K562 (cell line): ENCODE results near the gene CEP85L. TPM values are rescaled to one million over a fixed set of nuclear protein-coding genes. Genes with fewer than 3 reads are reported as not detected.
A peak's percentile ranks its signal among the peaks of the same experiment; 100 is the strongest.

Source experiments
- ATAC-seq: fragments of 200-7000 bp; cut with Tn5 transposase; 3 replicates; pipeline ENCODE4 v1.9.1; 2020; ENCODE audit warnings: moderate library complexity
- BruUV-seq: library from RNA; stranded (reverse); fragments of 400-500 nt; replicated peaks from 2 replicates; lab custom pipeline; 2021; lab: Mats Ljungman, UMichigan
- CTCF ChIA-PET: fragments of 300-600 bp; formaldehyde crosslinking; extraction: SDS; loops from one replicate; lab custom pipeline; 2021; ENCODE audit warnings: low intra/inter-chr PET ratio; lab: Yijun Ruan, JAX
- POLR2A ChIA-PET: fragments of 300-600, 350-650 bp; sonication (Branson Sonifier 250); formaldehyde crosslinking; extraction: SDS; loops from one replicate; lab custom pipeline; 2021; ENCODE audit warnings: antibody characterized with exemption, inconsistent platforms; lab: Yijun Ruan, JAX
- DNase-seq, 4 experiments: peaks; one replicate each; pipeline versions ENCODE4 v3.0.0 to v3.0.0-alpha.2; 2011 to 2018; ENCODE audit warnings: low spot score in 3 of 4, mixed read lengths in 3 of 4; ENCODE audit errors: extremely low read depth in 1 of 4
- FAIRE-seq: peaks from 2 replicates; lab custom pipeline; 2011; peaks lifted over from hg19 to GRCh38; lab: Jason Lieb, UNC
- H2AFZ ChIP-seq: 2 replicates; pipeline ENCODE4 v1.6.0; 2011; ENCODE audit warnings: low read depth, low read length, control low read depth, inconsistent platforms
- H3K27ac ChIP-seq: fragments of 200-600 bp; 3 replicates; pipeline ENCODE4 v1.8.0; 2011; ENCODE audit warnings: low read depth, mild to moderate bottlenecking, control low read depth, inconsistent platforms, low read length, moderate library complexity, mixed read lengths; ENCODE audit errors: extremely low read depth
- H3K27me3 ChIP-seq, 2 experiments: fragments of 300-600 bp in 1 of 2; 2 replicates in 1 of 2; 3 replicates in 1 of 2; pipeline versions ENCODE4 v1.6.0 to v1.8.0; 2011; ENCODE audit warnings: inconsistent platforms in 2 of 2, low read length in 2 of 2, mild to moderate bottlenecking in 1 of 2, mixed read lengths in 1 of 2, moderate library complexity in 1 of 2; ENCODE audit not compliant: control insufficient read depth in 2 of 2, insufficient read depth in 2 of 2
- H3K36me3 ChIP-seq: fragments of 300-600 bp; 3 replicates; pipeline ENCODE4 v1.8.0; 2011; ENCODE audit warnings: mild to moderate bottlenecking, low read length, inconsistent platforms; ENCODE audit not compliant: control insufficient read depth, insufficient read depth
- H3K4me1 ChIP-seq, 2 experiments: fragments of 200-600 bp in 1 of 2; replicated peaks in 1 of 2; 2 replicates in 1 of 2; 3 replicates in 1 of 2; pipeline versions ENCODE4 v1.5.1 to v1.8.0; 2011; ENCODE audit warnings: inconsistent platforms in 2 of 2, low read length in 2 of 2, mild to moderate bottlenecking in 1 of 2, mixed read lengths in 1 of 2, moderate library complexity in 1 of 2; ENCODE audit not compliant: control insufficient read depth in 2 of 2, insufficient read depth in 2 of 2
- H3K4me2 ChIP-seq: 2 replicates; pipeline ENCODE4 v1.6.1; 2011; ENCODE audit warnings: low read length, control low read depth, inconsistent platforms, mixed read lengths; ENCODE audit not compliant: insufficient read depth
- H3K4me3 ChIP-seq: fragments of 200-600 bp; sonication (generic), shearing (Covaris generic); 2 replicates; pipeline ENCODE4 v1.5.1; 2016; ENCODE audit warnings: control low read depth, inconsistent platforms
- H3K79me2 ChIP-seq: fragments of 200-600 bp; 3 replicates; pipeline ENCODE4 v1.8.0; 2011; ENCODE audit warnings: low read length, inconsistent platforms; ENCODE audit not compliant: control insufficient read depth, insufficient read depth
- H3K9ac ChIP-seq, 2 experiments: 2 replicates each; pipeline versions ENCODE4 v1.6.0 to v1.6.1; 2011; ENCODE audit warnings: low read depth in 2 of 2, low read length in 2 of 2, control low read depth in 1 of 2, inconsistent platforms in 1 of 2, mild to moderate bottlenecking in 1 of 2, mixed read lengths in 1 of 2; ENCODE audit not compliant: insufficient read depth in 1 of 2
- H3K9me1 ChIP-seq: one replicate; pipeline ENCODE4 v1.6.0; 2011; ENCODE audit warnings: inconsistent platforms, mild to moderate bottlenecking, low read length, moderate library complexity; ENCODE audit not compliant: control insufficient read depth, insufficient read depth
- H3K9me3 ChIP-seq: replicated peaks from 2 replicates; pipeline ENCODE4 v1.5.1; 2011; ENCODE audit warnings: low read depth, low read length, inconsistent platforms; ENCODE audit not compliant: control insufficient read depth, insufficient read depth
- H4K20me1 ChIP-seq: replicated peaks from 2 replicates; pipeline ENCODE4 v1.6.1; 2011; ENCODE audit warnings: low read length, inconsistent platforms, mixed read lengths; ENCODE audit not compliant: control insufficient read depth, insufficient read depth
- EP300 ChIP-seq: IDR thresholded peaks from 2 replicates; pipeline ENCODE4 v1.6.1; 2012; ENCODE audit warnings: low read length, improper control_type of control experiment
- MCM3 ChIP-seq: fragments of 450-650 bp; IDR thresholded peaks from 2 replicates; pipeline ENCODE4 v1.6.1; 2016
- NFIC ChIP-seq: fragments of 450-650 bp; IDR thresholded peaks from 2 replicates; pipeline ENCODE4 v1.6.1; 2017; ENCODE audit warnings: mild to moderate bottlenecking, inconsistent platforms
- TRIM24 ChIP-seq, 2 experiments: fragments of 450-650 bp; IDR thresholded peaks; 2 replicates each; pipeline ENCODE4 v1.6.1; 2016
- ZBTB1 ChIP-seq: sonication (generic); formaldehyde crosslinking; IDR thresholded peaks from 2 replicates; pipeline ENCODE4 v1.8.1; 2023; ENCODE audit warnings: missing genetic modification reagents, low read depth, mild to moderate bottlenecking, borderline replicate concordance
- ZEB2 ChIP-seq: fragments of 450-650 bp; IDR thresholded peaks from 2 replicates; pipeline ENCODE4 v1.6.1; 2016
- ZNF316 ChIP-seq: fragments of 450-650 bp; IDR thresholded peaks from 2 replicates; pipeline ENCODE4 v1.6.1; 2016
- WGBS: fragments of 100-300 bp; shearing (Covaris generic); methylation state at CpG from one replicate; pipeline ENCODE4 v1.1.6; 2016; ENCODE audit warnings: low coverage, mixed read lengths; ENCODE audit not compliant: insufficient coverage; ENCODE audit errors: missing lambda C conversion rate; 5-methylcytosine and 5-hydroxymethylcytosine counted together
- in situ Hi-C: fragments of 300-500 bp; cut with MboI; formaldehyde crosslinking; loops from 4 replicates; pipeline ENCODE4 v1.15.0; 2018; ENCODE audit warnings: inconsistent platforms, mixed read lengths
- intact Hi-C: fragments of 100-400 bp; cut with micrococcal nuclease; formaldehyde crosslinking; loops from 2 replicates; pipeline ENCODE4 v1.14.2; 2022
- polyA plus RNA-seq, 8 experiments: library from polyadenylated mRNA; depleted of rRNA in 4 of 8; stranded (reverse) in 5 of 8; unstranded in 3 of 8; fragments of >200 nt; fragmentation: Nextera tagmentation in 2 of 8; fragmentation: Illumina TruSeq in 1 of 8; extraction: Ambion mirVana in 2 of 8; extraction: Trizol in 1 of 8; gene quantifications; 2 replicates each; pipeline versions ENCODE4 v1.2.1 to v1.2.3, GENCODE V29; 2011 to 2014; ENCODE audit warnings: inconsistent platforms in 1 of 8, missing spikeins in 1 of 8
- total RNA-seq, 7 experiments: library from RNA; depleted of rRNA in 6 of 7; stranded (reverse); fragments of >200 nt in 6 of 7; fragmentation: Illumina TruSeq in 2 of 7; extraction: Trizol in 2 of 7; gene quantifications; 2 replicates each; pipeline versions ENCODE4 v1.2.1 to v1.2.3, GENCODE V29; 2011 to 2021; ENCODE audit warnings: low replicate concordance in 1 of 7
- TF ChIP-seq, protein P1 (sequence below), 2 experiments: IDR thresholded peaks; 2 replicates each; pipeline ENCODE4 v1.6.1; 2012; ENCODE audit warnings: improper control_type of control experiment in 2 of 2, low read depth in 2 of 2, low read length in 2 of 2, borderline replicate concordance in 1 of 2
- TF ChIP-seq, protein P2 (sequence below): fragments of 450-650 bp; IDR thresholded peaks from one replicate; pipeline ENCODE4 v1.6.1; 2018; ENCODE audit warnings: mild to moderate bottlenecking, moderate library complexity; ENCODE audit not compliant: partially characterized antibody

Gene CEP85L
- total and polyA plus RNA-seq, 9 of the 15 experiments (the other 6 are each of a cell fraction or from before 2014, with no cell fraction given): 4.5 to 15.8 (median 8.3) TPM

- POLR2A ChIA-PET: no interaction called here
- H3K9ac ChIP-seq: no peak overlapping the region
- WGBS: 3% methylated on average over 5 of the region's 5 CpGs
- FAIRE-seq: no peak
- peak; percentile 92 for ATAC-seq
- no peak overlapping the region for H2AFZ ChIP-seq
- H3K79me2 ChIP-seq: no peaks in the 10 kb centered on the region
- no peaks in the 10 kb centered on the region for H3K9me3 ChIP-seq
- H4K20me1 ChIP-seq: no peaks in the 10 kb centered on the region
- in situ Hi-C loops: no loop called here
- no peak overlapping the region for H3K4me3 ChIP-seq
- no peaks in the 10 kb centered on the region for H3K27me3 ChIP-seq
- 0 out of 2 replicates have a peak overlapping the region, but pooled peaks have one; percentile 9 for H3K4me2 ChIP-seq
- no peak overlapping the region; the same call in 2 of the 3 replicates for H3K27ac ChIP-seq
- BruUV-seq: no TSS peak
- H3K36me3 ChIP-seq: peaks cover 6% of the 10 kb centered on the region; the same call in 2 of the 3 replicates
- peak; percentile 10 to 46 (median 21) for DNase-seq
- intact Hi-C loops: loop anchor here (5.0 kb wide), 1 partner anchor 99 kb away; no protein-coding TSS in a partner anchor
- CTCF ChIA-PET: no interaction called here
- H3K4me1 ChIP-seq: peaks cover 3 to 12% of the 10 kb centered on the region in 2 experiments; a peak in 2 of 5 replicates
- H3K9me1 ChIP-seq: no peaks in the 10 kb centered on the region
- TF ChIP-seq TRIM24 (IDR thresholded peaks at IDR 0.05) (peak; percentile 27 to 64; a peak in 2 of 4 replicates), MCM3 (no peak), ZNF316 (peak; percentile 65; the same call in 1 of the 2 replicates), ZEB2 (peak; percentile 80), EP300 (peak; percentile 39; the same call in 1 of the 2 replicates), ZBTB1 (CRISPR knock-in tag) (no peak), NFIC (0 out of 2 replicates have a peak, but pooled peaks have one; percentile 15)
- TF ChIP-seq, protein P1, sequence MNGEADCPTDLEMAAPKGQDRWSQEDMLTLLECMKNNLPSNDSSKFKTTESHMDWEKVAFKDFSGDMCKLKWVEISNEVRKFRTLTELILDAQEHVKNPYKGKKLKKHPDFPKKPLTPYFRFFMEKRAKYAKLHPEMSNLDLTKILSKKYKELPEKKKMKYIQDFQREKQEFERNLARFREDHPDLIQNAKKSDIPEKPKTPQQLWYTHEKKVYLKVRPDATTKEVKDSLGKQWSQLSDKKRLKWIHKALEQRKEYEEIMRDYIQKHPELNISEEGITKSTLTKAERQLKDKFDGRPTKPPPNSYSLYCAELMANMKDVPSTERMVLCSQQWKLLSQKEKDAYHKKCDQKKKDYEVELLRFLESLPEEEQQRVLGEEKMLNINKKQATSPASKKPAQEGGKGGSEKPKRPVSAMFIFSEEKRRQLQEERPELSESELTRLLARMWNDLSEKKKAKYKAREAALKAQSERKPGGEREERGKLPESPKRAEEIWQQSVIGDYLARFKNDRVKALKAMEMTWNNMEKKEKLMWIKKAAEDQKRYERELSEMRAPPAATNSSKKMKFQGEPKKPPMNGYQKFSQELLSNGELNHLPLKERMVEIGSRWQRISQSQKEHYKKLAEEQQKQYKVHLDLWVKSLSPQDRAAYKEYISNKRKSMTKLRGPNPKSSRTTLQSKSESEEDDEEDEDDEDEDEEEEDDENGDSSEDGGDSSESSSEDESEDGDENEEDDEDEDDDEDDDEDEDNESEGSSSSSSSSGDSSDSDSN (IDR thresholded peaks at IDR 0.05; ENCODE audit: borderline replicate concordance in 1 of 2, low read depth in 2 of 2, low read length in 2 of 2): no peak
- TF ChIP-seq, protein P2, sequence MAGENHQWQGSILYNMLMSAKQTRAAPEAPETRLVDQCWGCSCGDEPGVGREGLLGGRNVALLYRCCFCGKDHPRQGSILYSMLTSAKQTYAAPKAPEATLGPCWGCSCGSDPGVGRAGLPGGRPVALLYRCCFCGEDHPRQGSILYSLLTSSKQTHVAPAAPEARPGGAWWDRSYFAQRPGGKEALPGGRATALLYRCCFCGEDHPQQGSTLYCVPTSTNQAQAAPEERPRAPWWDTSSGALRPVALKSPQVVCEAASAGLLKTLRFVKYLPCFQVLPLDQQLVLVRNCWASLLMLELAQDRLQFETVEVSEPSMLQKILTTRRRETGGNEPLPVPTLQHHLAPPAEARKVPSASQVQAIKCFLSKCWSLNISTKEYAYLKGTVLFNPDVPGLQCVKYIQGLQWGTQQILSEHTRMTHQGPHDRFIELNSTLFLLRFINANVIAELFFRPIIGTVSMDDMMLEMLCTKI: no peak
Measured at GRCh38 chr6:118506071-118506638, 145.2 kb downstream of the CEP85L start.
